Stimulated activated CD4-positive, alpha-beta T cell treated with anti-CD3 and anti-CD28 coated beads, Interleukin-1b, Interleukin-23, amount 100 ng/mL, for 1 hour (primary cell): Measurements from ENCODE around the gene RNF217.
"Not testable (repeated sequence)": the region's sequence is repeated elsewhere in the genome, so short reads cannot be mapped to it uniquely, and the experiment has no call there.

ENCODE experiments used
- DNase-seq, 2 donors: peaks; one replicate each; pipeline ENCODE4 v3.0.0-alpha.2; 2020; ENCODE audit warnings: low read depth in 2 of 2

Gene RNF217, protein sequence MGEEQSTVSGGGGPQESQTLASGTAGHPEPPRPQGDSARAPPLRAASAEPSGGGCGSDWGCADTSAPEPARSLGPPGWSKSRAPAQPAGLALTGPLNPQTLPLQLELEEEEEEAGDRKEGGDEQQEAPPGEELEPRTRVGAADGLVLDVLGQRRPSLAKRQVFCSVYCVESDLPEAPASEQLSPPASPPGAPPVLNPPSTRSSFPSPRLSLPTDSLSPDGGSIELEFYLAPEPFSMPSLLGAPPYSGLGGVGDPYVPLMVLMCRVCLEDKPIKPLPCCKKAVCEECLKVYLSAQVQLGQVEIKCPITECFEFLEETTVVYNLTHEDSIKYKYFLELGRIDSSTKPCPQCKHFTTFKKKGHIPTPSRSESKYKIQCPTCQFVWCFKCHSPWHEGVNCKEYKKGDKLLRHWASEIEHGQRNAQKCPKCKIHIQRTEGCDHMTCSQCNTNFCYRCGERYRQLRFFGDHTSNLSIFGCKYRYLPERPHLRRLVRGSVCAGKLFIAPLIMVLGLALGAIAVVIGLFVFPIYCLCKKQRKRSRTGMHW

DNA sequence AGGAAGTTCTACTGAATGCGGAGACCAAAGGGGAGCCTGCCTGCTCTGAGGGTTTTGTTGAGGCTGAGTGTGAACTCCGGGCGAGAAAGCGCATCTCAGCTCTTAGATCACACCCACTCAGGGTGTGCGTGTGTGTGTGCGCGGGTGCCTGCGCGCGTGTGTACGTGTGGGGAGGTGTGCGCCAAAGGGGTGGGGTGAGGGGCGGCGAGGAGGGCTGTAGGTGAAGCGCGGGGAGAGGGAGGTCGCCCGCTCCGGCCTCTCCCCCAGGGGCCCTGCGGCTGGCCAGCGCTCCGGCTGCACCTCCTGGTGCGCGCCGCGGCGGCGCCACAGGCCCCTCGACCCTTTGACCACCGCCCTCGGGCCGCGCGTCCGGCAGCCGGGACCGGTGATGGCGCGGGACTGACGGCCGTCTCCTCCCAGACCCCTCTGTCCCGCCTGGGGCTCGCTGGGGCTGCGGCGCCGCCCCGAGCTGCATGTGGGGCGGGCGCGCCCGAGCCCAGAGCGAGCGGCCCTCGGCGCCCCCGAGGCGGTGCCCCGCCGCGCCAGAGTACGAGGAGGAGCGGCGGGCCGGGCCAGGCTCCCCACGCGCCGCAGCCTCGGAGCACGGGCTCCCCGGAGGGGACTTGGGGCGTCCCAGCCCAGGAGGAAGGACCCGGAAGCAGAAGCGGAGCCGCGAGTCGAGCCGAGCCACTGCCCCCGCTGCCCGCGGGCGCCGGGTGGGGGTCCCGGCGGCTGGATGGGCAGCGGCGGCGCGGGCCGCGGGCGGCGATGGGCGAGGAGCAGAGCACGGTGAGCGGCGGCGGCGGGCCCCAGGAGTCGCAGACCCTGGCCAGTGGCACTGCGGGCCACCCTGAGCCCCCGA lies at the start of gene RNF217:
TSS of gene RNF217 (plus strand) at position 661 of the 862 bp plus-strand sequence. CDS start at position 769, 108 bp downstream.
- no peak for DNase-seq

DNA sequence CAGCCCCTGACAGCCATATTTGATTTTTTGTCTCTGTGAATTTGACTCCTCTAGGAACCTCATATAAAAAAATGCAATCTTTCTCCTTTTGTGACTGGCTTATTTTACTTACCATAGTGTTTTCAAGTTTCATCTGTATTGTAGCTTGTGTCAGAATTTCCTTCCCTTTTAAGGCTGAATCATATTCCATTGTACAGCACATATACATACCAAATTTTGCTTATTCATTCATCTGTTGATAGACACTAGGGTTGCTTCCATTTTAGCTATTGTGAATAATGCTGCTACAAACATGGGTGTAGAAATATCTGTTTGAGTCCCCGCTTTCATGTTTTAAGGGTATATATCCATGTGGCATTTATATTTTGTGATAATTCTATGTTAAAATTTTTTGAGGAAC lies 49.2 kb upstream of the RNF217 start:
- DNase-seq = no peak

DNA sequence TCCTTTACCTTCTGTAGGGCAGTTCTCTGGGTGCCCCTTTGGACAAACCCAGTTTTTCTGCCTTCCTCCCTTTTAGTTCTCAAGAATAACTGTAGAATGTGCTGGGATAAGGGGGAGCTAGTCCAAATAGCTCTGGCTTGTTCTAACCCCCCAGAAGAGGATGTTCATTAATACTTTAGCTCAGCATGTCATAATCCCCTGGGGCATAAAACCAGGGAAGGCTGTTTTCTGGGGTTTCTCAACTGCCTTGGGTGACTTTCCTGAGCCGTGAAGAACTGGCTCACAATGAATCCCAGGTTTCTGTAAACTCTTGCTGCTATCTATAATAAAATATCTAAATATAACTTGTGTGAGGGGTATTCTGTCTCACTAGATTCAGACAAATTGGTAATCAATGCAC lies 44.5 kb upstream of the RNF217 start:
- no peak for DNase-seq

GRCh38 chr6:124919703-124920102 lies 42.5 kb upstream of the RNF217 start:
- not testable (repeated sequence) for DNase-seq

- no peak for DNase-seq
Observed at GRCh38 chr6:124924333-124924759, 37.9 kb upstream of the RNF217 start.

DNA sequence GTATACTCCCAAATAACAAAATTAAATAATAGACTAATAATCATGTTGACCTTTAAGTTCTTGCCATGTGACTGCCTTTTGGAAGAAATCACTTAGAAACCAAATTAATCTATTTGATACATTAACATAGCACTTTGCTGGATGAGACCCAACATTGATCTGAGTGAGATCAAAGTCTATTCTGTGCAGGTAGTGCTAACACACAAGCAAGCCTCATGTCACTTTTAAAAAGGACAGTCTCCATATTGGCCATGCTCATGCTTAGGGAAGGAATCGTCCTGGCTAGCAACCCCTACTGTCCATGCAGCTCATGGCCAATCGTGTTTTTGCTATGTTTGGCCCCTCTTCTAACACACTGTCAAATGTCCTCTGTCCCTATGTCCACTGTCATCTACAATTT lies 35.8 kb upstream of the RNF217 start:
- no peak for DNase-seq

- no peak for DNase-seq
Observed at GRCh38 chr6:124927806-124928205, 34.4 kb upstream of the RNF217 start.

- DNase-seq = no peak
Observed at GRCh38 chr6:124928851-124929250, 33.4 kb upstream of the RNF217 start.

DNA sequence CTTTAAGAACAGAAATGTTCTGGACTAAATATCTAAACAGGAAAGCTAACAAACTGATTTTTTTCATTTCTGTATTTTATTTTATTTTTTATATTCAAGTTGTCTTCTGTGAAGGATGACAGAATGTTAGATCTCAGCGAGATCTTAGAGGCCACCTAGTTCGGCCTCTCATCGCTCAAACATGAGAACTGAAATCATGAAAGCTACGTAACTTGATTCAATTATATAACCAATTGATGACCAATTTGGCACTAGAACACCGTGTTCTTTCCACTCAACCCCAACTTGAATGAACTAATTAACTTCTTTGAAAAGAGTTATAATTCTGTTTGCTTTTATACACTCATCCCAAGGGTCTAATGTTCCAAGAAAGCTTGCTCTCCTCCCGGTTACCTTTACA lies 24.6 kb upstream of the RNF217 start:
- no peak for DNase-seq

DNA sequence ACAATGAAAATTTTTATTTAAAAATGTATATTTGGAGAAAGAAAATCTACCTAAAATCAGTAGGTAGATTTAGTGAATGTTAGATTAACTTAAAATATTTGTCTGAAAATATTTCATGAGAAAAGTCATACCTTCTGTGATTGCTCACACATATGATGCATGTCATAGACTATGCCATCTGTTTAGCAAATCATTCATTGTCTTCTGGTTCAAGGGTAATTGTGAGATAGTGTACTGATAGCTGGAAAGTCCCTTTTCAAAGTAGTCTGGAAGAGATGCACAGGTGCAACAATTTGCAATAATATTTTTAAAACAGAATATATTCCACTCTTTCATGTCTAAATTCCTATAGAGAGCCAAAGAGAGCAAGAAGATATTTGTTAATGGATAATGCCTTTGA lies 21.0 kb upstream of the RNF217 start:
- DNase-seq = no peak

DNA sequence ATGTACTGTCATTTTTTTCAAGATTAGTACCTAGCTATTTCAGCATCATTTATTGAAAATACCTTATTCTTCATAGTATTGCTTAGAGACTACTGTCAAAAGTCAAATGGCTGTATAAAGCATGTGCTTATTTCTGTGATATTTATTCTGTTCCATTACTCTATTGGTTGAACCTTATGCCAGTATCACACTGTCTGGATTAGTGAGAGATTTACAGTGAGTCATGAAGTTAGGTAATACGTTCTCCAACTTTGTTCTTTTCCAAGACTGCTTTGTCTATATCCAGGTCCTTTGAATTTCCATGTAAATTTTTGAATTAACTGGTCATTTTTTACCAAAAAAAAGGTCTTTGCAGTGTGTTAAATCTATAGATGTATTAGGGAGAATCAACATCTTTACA lies 18.6 kb upstream of the RNF217 start:
- no peak for DNase-seq

DNA sequence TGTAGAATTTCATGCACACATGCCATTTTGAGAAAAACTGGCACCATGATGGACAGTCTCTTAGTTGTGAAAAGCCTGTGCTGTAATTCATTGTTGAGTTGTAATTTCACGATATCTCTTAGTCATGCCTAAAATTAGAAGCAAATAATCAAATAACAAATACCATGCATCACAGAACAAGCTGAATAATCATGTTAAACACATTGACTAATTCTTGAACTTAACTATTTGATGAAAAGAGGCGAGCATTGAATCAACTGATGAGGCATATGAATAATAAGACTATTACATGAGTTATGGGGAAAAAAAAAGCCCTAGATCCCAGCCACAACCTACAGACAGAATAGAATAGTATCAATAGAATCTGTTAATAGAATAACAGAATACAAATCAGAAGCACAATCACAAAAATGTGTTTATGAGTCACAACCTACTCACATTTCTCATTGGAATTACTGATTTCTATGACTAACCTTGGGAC lies 14.2 kb upstream of the RNF217 start:
- no peak for DNase-seq

- no peak for DNase-seq
Observed at GRCh38 chr6:124949706-124950105, 12.5 kb upstream of the RNF217 start.

- no peak for DNase-seq
Observed at GRCh38 chr6:124953808-124954207, 8.4 kb upstream of the RNF217 start.

DNA sequence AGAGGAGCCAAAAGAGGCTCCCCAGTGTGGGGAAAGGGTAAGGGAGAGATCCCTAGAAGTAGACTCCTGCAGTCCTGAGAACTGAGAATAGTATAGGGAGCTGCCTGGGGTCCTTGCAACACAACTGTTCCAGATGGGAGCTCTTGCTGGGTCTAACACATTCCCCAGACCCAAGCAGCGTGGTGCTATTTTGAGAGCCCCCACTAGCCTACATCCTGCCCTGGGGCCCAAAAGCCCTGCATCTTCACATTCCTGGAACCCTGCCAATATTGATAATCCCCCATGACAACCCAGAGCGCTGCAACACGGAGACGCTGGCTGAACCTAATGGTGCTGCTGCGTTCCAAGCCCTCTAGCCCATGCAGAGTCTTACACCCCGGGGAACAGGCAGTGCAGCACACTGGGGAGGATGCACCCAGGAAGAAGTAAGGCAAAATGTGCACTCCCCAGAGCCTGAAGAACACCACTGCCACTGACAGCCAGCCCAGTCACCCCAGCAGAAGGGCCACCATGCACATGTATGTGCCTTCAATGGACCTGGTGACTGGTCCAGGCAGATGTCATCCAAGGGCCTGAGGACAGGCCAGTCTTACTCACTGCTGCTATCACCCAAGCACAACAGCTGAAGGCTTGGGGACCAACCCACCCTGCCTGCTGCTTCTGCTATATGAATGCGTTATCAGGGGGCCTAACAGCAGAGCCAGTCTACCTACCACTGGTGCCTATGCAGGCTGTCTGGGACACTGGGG lies 7.0 kb upstream of the RNF217 start:
- DNase-seq = no peak

DNA sequence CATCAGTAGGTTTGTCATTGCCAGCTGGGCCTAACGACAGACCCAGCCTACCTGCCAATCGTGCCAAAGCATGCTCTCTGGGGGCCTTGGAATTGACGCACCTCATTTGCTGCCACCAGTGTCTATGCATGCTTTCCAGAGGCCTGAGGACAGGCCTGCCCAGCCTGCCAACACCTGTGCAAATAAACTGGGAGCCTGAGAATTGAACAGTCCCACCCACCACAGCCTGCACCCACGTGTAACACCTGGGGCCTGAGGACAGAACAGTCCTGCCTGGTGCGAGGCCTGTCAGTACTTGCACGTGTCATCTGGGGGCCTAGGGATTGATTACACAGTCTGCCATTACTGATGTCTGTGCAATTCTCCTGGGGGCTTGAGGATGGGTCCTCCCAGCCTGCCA lies 6.2 kb upstream of the RNF217 start:
- no peak for DNase-seq

GRCh38 chr6:124958149-124958548 lies 4.1 kb upstream of the RNF217 start:
- no peak for DNase-seq

- no peak for DNase-seq
Observed at GRCh38 chr6:124958759-124959354, 3.4 kb upstream of the RNF217 start.

DNA sequence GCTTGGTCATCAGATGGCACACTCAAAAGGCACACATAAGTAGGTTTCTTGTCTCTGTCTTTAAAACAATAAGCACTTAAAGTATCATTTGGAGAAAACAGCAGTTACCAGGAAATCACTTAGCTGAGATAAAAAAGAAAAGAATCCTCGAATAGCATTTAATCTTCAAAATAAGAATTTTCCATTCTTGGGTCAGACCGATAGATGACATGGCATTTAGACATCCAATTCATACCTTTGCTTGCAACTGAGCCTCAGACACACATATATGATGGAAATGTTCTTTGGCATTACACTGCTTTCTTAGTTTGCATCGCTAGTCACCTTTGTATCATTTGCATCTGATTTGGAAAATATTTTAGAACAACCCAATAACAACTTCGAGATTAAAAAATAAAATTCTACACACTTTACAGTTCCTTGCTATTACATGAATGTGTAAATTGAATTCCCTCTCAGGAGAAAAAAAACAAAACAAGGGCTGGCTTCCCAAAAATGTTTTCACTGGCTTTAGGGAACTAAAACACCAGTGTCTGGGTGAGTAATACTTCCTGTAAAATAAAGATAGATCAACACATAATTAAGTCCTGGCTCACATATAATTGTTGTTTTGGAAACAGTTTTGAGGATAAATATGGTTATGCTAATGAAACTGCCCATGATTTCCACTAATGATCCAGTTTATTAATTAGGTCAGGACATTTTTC lies 1.3 kb upstream of the RNF217 start:
- no peak for DNase-seq

GRCh38 chr6:124961464-124961776 lies 817 bp upstream of the RNF217 start:
- no peak for DNase-seq
